NCI-H69 (cell line): Measurements from ENCODE around the gene NPB.
A peak's percentile ranks its signal among the peaks of the same experiment; 100 is the strongest.

Experiments
- DNase-seq: peaks from one replicate; lab custom pipeline; 2025; lab: John Stamatoyannopoulos, UW

The NPB gene

GRCh38 chr17:81902023-81902652 is at the start of gene NPB:
Gene NPB, plus strand, starts transcription at chr17:81902238. Its CDS starts 40 bp downstream, at chr17:81902278.
- DNase-seq, result peak; percentile 72

GRCh38 chr17:81854974-81855774 is 46.9 kb upstream of the NPB start:
- DNase-seq, result no peak

GRCh38 chr17:81858170-81858966 is 43.7 kb upstream of the NPB start:
- DNase-seq, result no peak

- peak; percentile 56 for DNase-seq
These were observed 42.8 kb upstream of the NPB start for GRCh38 chr17:81858967-81859905.

GRCh38 chr17:81859906-81860755 is 41.9 kb upstream of the NPB start, which contains the start of gene P4HB:
Gene P4HB, minus strand, starts transcription at chr17:81860535. Its CDS starts 64 bp downstream, at chr17:81860471.
- peak; percentile 63 for DNase-seq

GRCh38 chr17:81860756-81861568 is 41.1 kb upstream of the NPB start:
- DNase-seq, result peak; percentile 100

GRCh38 chr17:81863123-81863675 is 38.8 kb upstream of the NPB start:
- DNase-seq, result no peak

GRCh38 chr17:81863833-81864768 is 37.9 kb upstream of the NPB start:
- DNase-seq, result no peak

GRCh38 chr17:81865358-81865732 is 36.7 kb upstream of the NPB start:
- DNase-seq, result no peak

- DNase-seq, result peak; percentile 36
These were observed 36.2 kb upstream of the NPB start for GRCh38 chr17:81865733-81866439.

GRCh38 chr17:81866440-81867169 is 35.4 kb upstream of the NPB start:
- DNase-seq, result no peak

- peak; percentile 69 for DNase-seq
These were observed 34.7 kb upstream of the NPB start for GRCh38 chr17:81867170-81867990.

- DNase-seq, result no peak
These were observed 33.9 kb upstream of the NPB start for GRCh38 chr17:81867991-81868673.

GRCh38 chr17:81868674-81869220 is 33.3 kb upstream of the NPB start:
- peak; percentile 38 for DNase-seq
